Stimulated activated naive B cell treated with anti-CD40 and anti-IgM and Interleukin-4, amounts not matched to agents 10 μg/mL and 1 μg/mL and 100 μg/mL, for 72 hours (primary cell): ENCODE results near the gene NARS2.

Experiments used
- ATAC-seq, 2 donors: fragments of 150-1000 bp; cut with Tn5 transposase; replicated peaks; 2 replicates each; pipeline ENCODE4 v1.10.0; 2021; ENCODE audit warnings: moderate library complexity in 1 of 2
- DNase-seq: peaks from one replicate; pipeline ENCODE4 v3.0.0; 2021
- H3K27ac Mint-ChIP-seq: one replicate; pipeline ENCODE4 v1.8.0; 2022; ENCODE audit warnings: mild to moderate bottlenecking, mixed read lengths
- H3K27me3 Mint-ChIP-seq, 2 donors: one replicate each; pipeline ENCODE4 v1.8.0; 2022; ENCODE audit warnings: mixed read lengths in 2 of 2
- H3K36me3 Mint-ChIP-seq, 2 donors: one replicate each; pipeline ENCODE4 v1.8.0; 2022; ENCODE audit warnings: mixed read lengths in 2 of 2, mild to moderate bottlenecking in 1 of 2
- H3K4me1 Mint-ChIP-seq, 2 donors: one replicate each; pipeline ENCODE4 v1.8.0; 2022; ENCODE audit warnings: mixed read lengths in 2 of 2, mild to moderate bottlenecking in 1 of 2
- H3K4me3 Mint-ChIP-seq, 2 donors: one replicate each; pipeline ENCODE4 v1.8.0; 2022; ENCODE audit warnings: mild to moderate bottlenecking in 2 of 2, mixed read lengths in 2 of 2, moderate library complexity in 1 of 2
- H3K9me3 Mint-ChIP-seq, 2 donors: one replicate each; pipeline ENCODE4 v1.8.0; 2022; ENCODE audit warnings: mixed read lengths in 2 of 2, mild to moderate bottlenecking in 1 of 2

Gene NARS2

DNA sequence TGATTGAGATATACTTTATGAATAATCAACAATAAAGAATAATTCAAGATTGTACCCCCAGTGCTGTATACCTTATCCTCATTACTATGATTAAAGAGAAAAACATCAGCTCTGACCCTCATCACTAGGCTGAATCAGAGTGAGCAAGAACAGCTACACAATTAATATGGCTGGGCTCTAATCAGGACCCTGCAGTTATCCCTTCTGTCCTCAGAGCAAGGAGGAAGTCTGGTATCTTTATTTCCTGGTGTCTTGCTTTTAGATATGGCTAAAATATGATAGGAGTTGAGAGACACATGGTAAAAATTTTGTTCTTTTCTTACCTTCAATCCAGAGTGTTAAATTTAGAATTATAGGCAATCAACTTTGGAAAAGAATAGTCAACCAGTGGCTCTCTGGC, 128.5 kb downstream of the NARS2 start:
- Mint-ChIP-seq H3K4me1 (peaks cover 4 to 15% of the 10 kb centered on the region in 2 donors), H3K36me3 (peaks cover 14 to 34% of the 10 kb centered on the region in 2 donors), H3K4me3 (no peak overlapping the region), H3K27me3 (no peaks in the 10 kb centered on the region), H3K9me3 (no peaks in the 10 kb centered on the region), H3K27ac (no peak overlapping the region)
- no peak for ATAC-seq
- DNase-seq: no peak

DNA sequence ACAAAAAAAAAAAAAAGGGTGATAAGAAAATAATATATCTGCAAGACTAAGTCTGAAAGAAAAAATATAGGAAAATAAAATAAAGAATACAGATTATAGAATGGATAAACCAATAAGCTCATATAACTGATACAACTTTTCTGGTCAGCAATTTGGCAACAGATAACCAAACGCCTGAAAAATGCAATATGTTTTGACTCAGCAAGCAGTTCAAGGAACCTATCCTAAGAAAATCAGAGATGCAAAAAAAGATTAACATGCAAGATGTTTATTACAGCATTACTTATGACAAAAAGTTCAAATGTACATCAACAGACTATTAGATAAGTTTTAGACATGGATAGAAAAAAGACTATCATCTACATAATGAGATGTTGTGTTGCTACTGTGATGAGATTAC, 129.9 kb downstream of the NARS2 start:
- H3K27me3 Mint-ChIP-seq: no peaks in the 10 kb centered on the region
- H3K4me1 Mint-ChIP-seq: peaks cover 4% of the 10 kb centered on the region in 2 donors

DNA sequence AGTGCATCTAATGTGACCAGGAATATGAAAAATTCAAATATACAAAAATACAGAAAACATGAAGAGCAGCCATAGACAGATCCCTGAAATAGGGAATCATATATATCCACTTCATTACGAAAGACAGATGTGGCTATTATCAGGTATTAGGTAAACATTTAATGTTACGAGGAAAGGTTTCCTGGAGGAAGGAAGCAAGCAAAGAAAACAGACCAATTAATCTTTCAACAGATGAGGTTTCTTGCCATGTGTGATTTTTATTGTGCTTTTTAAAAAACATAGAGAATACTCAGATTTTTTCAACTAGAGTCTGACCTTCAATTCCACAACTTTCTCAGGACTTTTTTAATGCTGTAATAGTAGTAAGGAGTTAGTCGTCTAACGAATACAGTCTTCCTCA, 132.7 kb downstream of the NARS2 start:
- H3K27ac Mint-ChIP-seq: no peak overlapping the region
- peaks cover 24 to 41% of the 10 kb centered on the region in 2 donors for H3K36me3 Mint-ChIP-seq
- no peaks in the 10 kb centered on the region for H3K27me3 Mint-ChIP-seq
- no peaks in the 10 kb centered on the region for H3K9me3 Mint-ChIP-seq
- ATAC-seq (no peak), DNase-seq (no peak)
- peaks cover 10 to 22% of the 10 kb centered on the region in 2 donors for H3K4me1 Mint-ChIP-seq
- H3K4me3 Mint-ChIP-seq: no peak overlapping the region

More for the DNA sequence above, 129.9 kb downstream of the NARS2 start:
- Mint-ChIP-seq H3K4me3 (no peak overlapping the region), H3K36me3 (peaks cover 14 to 29% of the 10 kb centered on the region in 2 donors), H3K9me3 (no peaks in the 10 kb centered on the region), H3K27ac (no peak overlapping the region)
- ATAC-seq (no peak), DNase-seq (no peak)

DNA sequence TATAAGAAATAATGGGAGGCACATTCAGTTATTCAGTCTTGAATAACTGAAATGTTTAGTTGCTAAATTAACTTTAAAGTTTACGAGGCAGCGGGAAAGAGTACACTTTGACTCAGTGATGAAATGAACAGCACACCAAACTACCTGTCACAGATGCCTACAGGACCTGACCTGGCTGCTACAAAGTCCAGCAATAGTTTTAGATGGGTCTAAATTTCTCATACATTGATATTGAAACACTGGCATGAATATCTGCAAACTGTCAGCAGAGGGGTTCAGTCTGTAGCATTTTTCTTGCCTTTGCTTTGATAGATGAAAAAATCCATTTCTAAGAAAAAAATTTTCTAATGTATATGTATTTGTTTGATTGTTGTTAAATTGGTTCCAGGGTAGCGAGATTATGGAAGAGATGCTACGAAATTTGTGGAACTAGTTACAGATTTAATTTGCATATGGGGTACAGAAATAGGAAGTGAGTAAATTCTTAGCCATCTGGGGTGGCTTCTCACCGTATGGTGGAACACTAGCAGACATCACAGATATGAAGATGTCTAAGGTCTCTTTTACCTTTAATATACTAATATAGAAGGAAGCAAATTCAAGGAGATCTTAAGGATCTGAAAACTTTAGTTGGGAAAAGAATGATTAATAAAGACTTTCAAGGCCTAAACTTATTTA, 136.2 kb downstream of the NARS2 start:
- Mint-ChIP-seq H3K36me3 (peaks cover 25 to 42% of the 10 kb centered on the region in 2 donors), H3K27me3 (no peaks in the 10 kb centered on the region), H3K27ac (no peak overlapping the region), H3K4me1 (peaks cover 10 to 22% of the 10 kb centered on the region in 2 donors), H3K4me3 (no peak overlapping the region), H3K9me3 (no peaks in the 10 kb centered on the region)
- ATAC-seq (peak; percentile 98 to 99), DNase-seq (no peak)

DNA sequence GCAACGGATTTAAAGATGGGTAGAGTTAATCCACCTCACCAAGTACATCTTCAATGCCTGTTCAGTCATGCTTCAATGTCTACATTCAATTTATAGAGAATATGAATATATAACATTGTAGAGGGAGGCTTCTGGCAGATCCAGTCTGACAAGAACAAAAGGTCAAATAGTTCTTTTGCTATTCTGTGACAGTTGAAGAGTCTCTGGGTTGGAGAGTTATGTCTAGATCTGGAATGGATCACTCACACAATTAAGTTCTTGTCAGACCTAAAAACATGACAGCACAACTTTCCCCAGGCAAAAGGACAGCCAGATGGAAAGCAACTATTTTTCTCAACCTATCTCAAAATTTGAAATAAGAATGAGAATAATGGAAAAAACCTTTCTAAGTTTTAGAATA, 141.7 kb downstream of the NARS2 start:
- peaks cover 22 to 35% of the 10 kb centered on the region in 2 donors for H3K4me1 Mint-ChIP-seq
- H3K27me3 Mint-ChIP-seq: no peaks in the 10 kb centered on the region
- no peak for DNase-seq
- no peak overlapping the region for H3K4me3 Mint-ChIP-seq
- H3K36me3 Mint-ChIP-seq: peaks cover 9 to 16% of the 10 kb centered on the region in 2 donors
- H3K9me3 Mint-ChIP-seq: no peaks in the 10 kb centered on the region
- no peak overlapping the region for H3K27ac Mint-ChIP-seq
- ATAC-seq: no peak

DNA sequence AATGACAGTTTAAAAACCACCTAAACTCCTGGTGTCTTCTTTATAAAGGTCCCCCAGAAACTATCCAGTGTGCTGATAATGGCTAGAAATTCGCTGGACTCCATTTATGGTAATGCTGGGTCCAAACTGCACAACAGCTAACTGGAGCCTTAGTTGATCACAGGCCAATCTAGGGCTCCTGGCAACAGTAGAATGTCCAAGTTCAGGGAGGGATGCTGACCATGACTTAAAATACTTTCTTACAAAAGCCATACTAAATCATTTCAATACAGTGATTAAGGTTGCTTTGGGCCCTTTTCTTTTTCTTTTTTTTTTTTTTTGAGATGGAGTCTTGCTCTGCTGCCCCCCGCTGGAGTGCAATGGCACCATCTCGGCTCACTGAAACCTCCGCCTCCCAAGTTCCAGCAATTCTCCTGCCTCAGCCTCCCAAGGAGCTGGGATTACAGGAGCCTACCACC, 142.6 kb downstream of the NARS2 start:
- Mint-ChIP-seq H3K4me1 (peaks cover 25 to 40% of the 10 kb centered on the region in 2 donors), H3K27me3 (no peaks in the 10 kb centered on the region), H3K9me3 (no peaks in the 10 kb centered on the region), H3K4me3 (no peak overlapping the region), H3K27ac (no peak overlapping the region), H3K36me3 (peaks cover 4 to 11% of the 10 kb centered on the region in 2 donors)
- ATAC-seq (no peak), DNase-seq (no peak)

DNA sequence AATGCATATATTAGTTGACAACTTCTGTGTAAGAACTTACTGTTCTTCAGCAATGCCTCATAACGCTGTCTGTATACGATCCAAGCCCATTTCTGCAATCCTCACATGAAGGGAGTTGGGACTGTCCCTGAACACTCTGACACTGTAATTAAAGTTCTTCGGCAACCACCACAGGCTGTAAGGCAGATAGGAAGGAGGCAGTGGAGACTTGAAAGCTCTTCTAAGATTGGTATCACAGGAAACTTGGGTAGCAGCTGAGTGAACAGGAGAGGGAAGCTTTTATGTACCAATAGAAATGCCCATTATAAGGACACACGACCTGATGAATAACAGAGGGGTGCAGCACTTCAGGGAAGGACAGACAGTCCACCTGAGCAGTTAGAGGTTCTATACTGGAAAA, 145.0 kb downstream of the NARS2 start:
- ATAC-seq (peak; percentile 83 to 89), DNase-seq (peak; percentile 45)
- H3K27ac Mint-ChIP-seq: peak overlapping the region; percentile 65

DNA sequence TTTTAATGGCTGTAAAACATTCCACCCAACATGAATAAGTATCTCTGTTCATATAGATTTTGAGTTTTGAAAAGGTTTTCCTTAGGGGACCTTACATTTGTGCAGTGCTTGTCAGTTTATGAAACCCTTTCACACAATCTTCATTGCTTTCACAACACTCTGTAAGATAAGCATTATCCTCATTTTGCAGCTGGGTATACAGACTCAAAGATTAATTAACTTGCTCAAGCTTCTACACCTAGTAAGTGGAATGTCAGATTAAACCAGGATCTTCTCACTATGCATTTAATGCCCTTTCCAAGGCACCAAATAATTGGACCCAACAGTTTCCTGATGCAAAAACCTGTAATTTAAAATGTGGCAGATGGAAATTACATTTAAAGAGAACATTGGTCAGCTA, 145.5 kb downstream of the NARS2 start:
- Mint-ChIP-seq H3K36me3 (peaks cover 0 to 7% of the 10 kb centered on the region in 2 donors), H3K4me3 (peak overlapping the region in 1 of 2 donors; percentile 5), H3K9me3 (no peaks in the 10 kb centered on the region), H3K27ac (no peak overlapping the region), H3K27me3 (no peaks in the 10 kb centered on the region), H3K4me1 (peaks cover 45 to 68% of the 10 kb centered on the region in 2 donors)
- DNase-seq (no peak), ATAC-seq (no peak)

More for the DNA sequence above, 145.0 kb downstream of the NARS2 start:
- H3K4me1 Mint-ChIP-seq: peaks cover 43 to 64% of the 10 kb centered on the region in 2 donors
- peak overlapping the region; percentile 5 to 9 for H3K4me3 Mint-ChIP-seq
- peaks cover 0 to 4% of the 10 kb centered on the region in 2 donors for H3K36me3 Mint-ChIP-seq
- H3K9me3 Mint-ChIP-seq: no peaks in the 10 kb centered on the region
- no peaks in the 10 kb centered on the region for H3K27me3 Mint-ChIP-seq

DNA sequence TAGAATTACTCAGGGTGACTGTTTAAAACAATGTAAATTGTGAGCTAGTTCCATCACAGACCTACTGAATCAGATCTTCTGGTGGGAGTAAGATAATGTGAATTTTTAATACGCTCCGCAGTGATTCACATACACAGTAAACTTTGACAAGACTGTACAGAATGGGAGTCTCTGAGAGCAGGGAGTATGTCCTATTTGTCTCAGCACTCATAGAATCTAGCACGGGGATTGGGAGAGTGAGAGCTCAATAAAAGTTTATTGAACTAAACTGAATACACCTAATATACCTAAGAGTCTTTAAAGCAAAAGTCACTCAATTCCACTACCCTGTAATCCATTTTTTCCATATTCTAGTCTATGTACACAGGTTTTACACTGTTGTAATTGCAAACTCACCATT, 145.9 kb downstream of the NARS2 start:
- Mint-ChIP-seq H3K9me3 (no peaks in the 10 kb centered on the region), H3K4me3 (peak overlapping the region; percentile 8 to 16), H3K27ac (no peak overlapping the region), H3K36me3 (peaks cover 0 to 10% of the 10 kb centered on the region in 2 donors), H3K27me3 (no peaks in the 10 kb centered on the region), H3K4me1 (peaks cover 49 to 73% of the 10 kb centered on the region in 2 donors)
- DNase-seq (no peak), ATAC-seq (no peak)

DNA sequence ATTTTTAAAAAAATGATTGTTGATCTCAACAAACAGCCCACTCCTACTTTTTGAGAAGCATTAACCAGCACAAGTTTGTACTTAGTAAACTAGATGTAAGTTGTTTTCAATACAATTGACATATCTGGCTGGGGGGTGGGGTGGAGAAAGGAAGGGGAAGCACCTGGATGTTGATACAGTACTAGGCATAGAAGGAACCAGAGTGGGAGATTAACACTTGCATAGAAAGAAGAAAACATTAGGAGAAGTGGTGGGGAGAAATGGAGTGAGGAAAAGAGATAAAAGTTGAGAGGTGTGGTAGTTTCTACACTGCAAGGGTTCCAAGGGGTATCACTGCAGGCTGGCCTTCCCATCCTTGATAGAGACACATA, 146.4 kb downstream of the NARS2 start:
- Mint-ChIP-seq H3K9me3 (no peaks in the 10 kb centered on the region), H3K36me3 (peaks cover 0 to 10% of the 10 kb centered on the region in 2 donors), H3K4me3 (peak overlapping the region; percentile 71 to 73), H3K27ac (peak overlapping the region; percentile 0), H3K4me1 (peaks cover 50 to 74% of the 10 kb centered on the region in 2 donors), H3K27me3 (no peaks in the 10 kb centered on the region)
- DNase-seq (no peak), ATAC-seq (no peak)

DNA sequence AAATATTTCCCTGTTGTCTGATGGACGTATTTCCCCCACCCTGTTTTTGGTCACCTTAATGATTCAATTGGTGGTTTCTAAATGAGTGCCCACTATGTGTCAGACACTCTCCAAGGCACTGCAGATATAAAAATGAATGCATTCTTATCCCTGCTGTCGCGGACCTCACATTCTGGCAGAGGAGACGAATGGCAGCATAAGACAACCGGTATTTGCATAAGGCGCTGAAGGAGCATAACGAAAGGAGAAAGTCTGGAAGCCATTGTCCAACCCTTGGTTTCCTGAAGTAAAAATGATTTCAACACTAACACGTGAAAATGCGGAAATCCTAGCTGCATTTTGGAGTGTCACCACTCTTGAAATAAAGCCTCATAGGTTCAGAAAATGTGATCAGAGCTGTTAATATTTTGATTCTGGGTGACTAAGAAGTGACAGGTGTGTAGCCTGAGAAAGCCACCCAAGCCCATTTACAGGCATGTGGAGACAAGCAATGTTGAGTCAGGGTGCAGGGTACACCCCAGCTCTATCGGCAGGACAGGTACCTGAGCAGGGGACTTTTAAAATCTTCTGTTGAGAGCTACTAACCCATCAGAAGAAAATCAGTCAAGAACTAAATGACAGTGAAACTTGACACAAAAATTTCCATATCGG, 146.9 kb downstream of the NARS2 start:
- Mint-ChIP-seq H3K27me3 (no peaks in the 10 kb centered on the region), H3K9me3 (no peaks in the 10 kb centered on the region), H3K36me3 (peaks cover 0 to 13% of the 10 kb centered on the region in 2 donors), H3K27ac (peak overlapping the region; percentile 85), H3K4me1 (peaks cover 52 to 74% of the 10 kb centered on the region in 2 donors), H3K4me3 (peak overlapping the region; percentile 71 to 73)
- DNase-seq: peak; percentile 39
- peak; percentile 62 to 67 for ATAC-seq

DNA sequence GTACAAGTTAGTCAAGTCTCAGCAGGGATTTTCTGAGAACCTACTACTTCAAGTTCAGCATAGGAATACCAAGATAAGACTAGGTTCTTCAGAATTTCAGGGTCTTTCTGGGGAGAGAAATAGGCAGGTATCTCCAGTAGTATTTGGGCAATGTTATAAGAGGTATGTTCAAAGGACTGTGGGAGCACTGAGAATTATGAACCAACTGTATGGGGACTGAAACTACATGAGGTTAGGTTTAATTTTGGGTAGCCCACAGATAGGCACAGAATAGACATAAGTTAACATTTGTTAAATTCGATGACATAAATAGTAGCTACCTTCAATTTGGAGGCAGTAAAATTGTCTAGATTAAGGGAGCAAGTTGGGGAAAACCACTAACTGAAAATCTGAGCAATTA, 147.8 kb downstream of the NARS2 start:
- peaks cover 0 to 13% of the 10 kb centered on the region in 2 donors for H3K36me3 Mint-ChIP-seq
- H3K4me3 Mint-ChIP-seq: peak overlapping the region in 1 of 2 donors; percentile 73
- ATAC-seq (no peak), DNase-seq (no peak)
- H3K27ac Mint-ChIP-seq: peak overlapping the region; percentile 81
- no peaks in the 10 kb centered on the region for H3K9me3 Mint-ChIP-seq
- peaks cover 56 to 71% of the 10 kb centered on the region in 2 donors for H3K4me1 Mint-ChIP-seq
- no peaks in the 10 kb centered on the region for H3K27me3 Mint-ChIP-seq

DNA sequence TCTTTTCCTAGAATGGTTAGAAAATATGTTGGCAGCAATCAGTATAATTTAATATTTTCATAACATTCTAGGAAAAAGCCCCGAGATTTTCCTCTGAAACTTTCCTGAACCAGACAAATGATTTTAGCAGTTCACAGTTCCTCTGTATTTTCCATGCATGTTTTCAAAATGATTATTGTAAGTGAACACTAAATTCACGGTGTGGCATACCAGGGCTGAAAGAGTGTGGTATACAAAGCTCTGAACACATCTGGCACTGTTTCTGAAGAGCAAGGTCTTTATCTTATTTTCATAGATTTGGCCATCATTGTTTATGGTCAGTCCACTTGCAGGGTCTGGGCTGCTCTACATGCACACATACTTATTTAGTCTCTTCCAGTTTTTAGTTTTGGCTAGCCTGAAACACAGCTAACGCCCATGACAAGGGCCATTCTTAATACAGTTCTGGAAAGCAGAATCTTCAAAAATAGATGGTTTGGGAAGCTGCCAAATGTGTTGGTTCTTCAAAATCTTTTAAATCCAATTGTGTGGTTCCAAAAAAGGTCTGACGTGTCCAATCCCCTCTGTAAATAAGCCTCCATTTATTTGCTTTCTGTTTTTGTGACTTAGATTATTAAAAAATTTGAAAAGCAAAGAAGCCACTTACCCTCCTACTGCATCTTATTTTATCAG, 149.1 kb downstream of the NARS2 start:
- Mint-ChIP-seq H3K4me3 (peak overlapping the region in 1 of 2 donors; percentile 17), H3K36me3 (peaks cover 0 to 13% of the 10 kb centered on the region in 2 donors), H3K9me3 (no peaks in the 10 kb centered on the region), H3K4me1 (peaks cover 64 to 81% of the 10 kb centered on the region in 2 donors), H3K27me3 (no peaks in the 10 kb centered on the region), H3K27ac (peak overlapping the region; percentile 67)
- DNase-seq: no peak
- no peak for ATAC-seq
